ENCODE measurements around the gene PAFAH1B1.
"Not testable (repeated sequence)": the region's sequence is repeated elsewhere in the genome, so short reads cannot be mapped to it uniquely, and the experiment has no call there.

PAFAH1B1 gene

GRCh38 chr17:2594722-2595599 is 1.5 kb downstream of the PAFAH1B1 start:
- no peak for DNase-seq

GRCh38 chr17:2595716-2596115 is 2.3 kb downstream of the PAFAH1B1 start:
- DNase-seq: no peak

- DNase-seq: no peak
These were observed 4.7 kb downstream of the PAFAH1B1 start for GRCh38 chr17:2598166-2598565.

- DNase-seq: no peak
These were observed 9.2 kb downstream of the PAFAH1B1 start for GRCh38 chr17:2602597-2603017.

- no peak for DNase-seq
These were observed 15.0 kb downstream of the PAFAH1B1 start for GRCh38 chr17:2608350-2608913.

GRCh38 chr17:2609091-2609490 is 15.6 kb downstream of the PAFAH1B1 start:
- DNase-seq: no peak

GRCh38 chr17:2610195-2611175 is 17.0 kb downstream of the PAFAH1B1 start:
- DNase-seq: no peak

GRCh38 chr17:2611627-2612026 is 18.2 kb downstream of the PAFAH1B1 start:
- no peak for DNase-seq

- DNase-seq: no peak
These were observed 19.2 kb downstream of the PAFAH1B1 start for GRCh38 chr17:2612630-2613029.

GRCh38 chr17:2613089-2613808 is 19.8 kb downstream of the PAFAH1B1 start:
- no peak for DNase-seq

- no peak for DNase-seq
These were observed 22.4 kb downstream of the PAFAH1B1 start for GRCh38 chr17:2615882-2616281.

GRCh38 chr17:2621241-2621640 is 27.8 kb downstream of the PAFAH1B1 start:
- no peak for DNase-seq

GRCh38 chr17:2621951-2622405 is 28.5 kb downstream of the PAFAH1B1 start:
- not testable (repeated sequence) for DNase-seq

GRCh38 chr17:2622721-2623301 is 29.4 kb downstream of the PAFAH1B1 start:
- not testable (repeated sequence) for DNase-seq

- no peak for DNase-seq
These were observed 30.9 kb downstream of the PAFAH1B1 start for GRCh38 chr17:2624292-2624731.

- not testable (repeated sequence) for DNase-seq
These were observed 33.3 kb downstream of the PAFAH1B1 start for GRCh38 chr17:2626626-2627219.

- DNase-seq: not testable (repeated sequence)
These were observed 35.5 kb downstream of the PAFAH1B1 start for GRCh38 chr17:2628922-2629321.

- no peak for DNase-seq
These were observed 37.8 kb downstream of the PAFAH1B1 start for GRCh38 chr17:2631211-2631610.

GRCh38 chr17:2634361-2634960 is 41.0 kb downstream of the PAFAH1B1 start:
- DNase-seq: no peak

- no peak for DNase-seq
These were observed 41.8 kb downstream of the PAFAH1B1 start for GRCh38 chr17:2635241-2635640.

- no peak for DNase-seq
These were observed 42.2 kb downstream of the PAFAH1B1 start for GRCh38 chr17:2635675-2636074.
